OCI-LY7 (cell line): ENCODE results near the gene SLC9A3. TPM values are rescaled to one million over a fixed set of nuclear protein-coding genes. Genes with fewer than 3 reads are reported as not detected.

Experiments used
- BruUV-seq: library from RNA; stranded (reverse); fragments of 400-500 nt; replicated peaks from 2 replicates; lab custom pipeline; 2021; lab: Mats Ljungman, UMichigan
- CTCF ChIA-PET: fragments of 300-600 bp; sonication (Branson Sonifier 250); formaldehyde crosslinking; loops from one replicate; lab custom pipeline; 2022; ENCODE audit warnings: antibody characterized with exemption; ENCODE audit not compliant: unreplicated experiment; lab: Charles Lee
- POLR2A ChIA-PET: fragments of 300-600 bp; sonication (Branson Sonifier 250); formaldehyde crosslinking; loops from one replicate; lab custom pipeline; 2022; ENCODE audit warnings: antibody characterized with exemption; lab: Charles Lee
- DNase-seq: peaks from one replicate; pipeline ENCODE4 v3.0.0-alpha.2; 2015; ENCODE audit warnings: low spot score
- H2AFZ ChIP-seq: fragments of 200-600 bp; sonication (generic), shearing (Covaris generic); 2 replicates; pipeline ENCODE4 v1.6.1; 2014; ENCODE audit warnings: mild to moderate bottlenecking, antibody characterized with exemption, low read length, moderate library complexity
- H3K27ac ChIP-seq: fragments of 200-600 bp; sonication (generic); 2 replicates; pipeline ENCODE4 v1.5.1; 2014; ENCODE audit warnings: mixed run types, low read depth, mild to moderate bottlenecking, moderate library complexity, low read length, inconsistent platforms; ENCODE audit not compliant: poor library complexity, severe bottlenecking
- H3K36me3 ChIP-seq: fragments of 200-600 bp; sonication (generic); 2 replicates; pipeline ENCODE4 v1.6.1; 2014; ENCODE audit warnings: mild to moderate bottlenecking, antibody characterized with exemption, low read length, moderate library complexity, mixed read lengths; ENCODE audit not compliant: insufficient read depth
- H3K4me1 ChIP-seq: fragments of 200-600 bp; sonication (generic); 2 replicates; pipeline ENCODE4 v1.5.1; 2014; ENCODE audit warnings: mild to moderate bottlenecking, low read length; ENCODE audit not compliant: insufficient read depth, poor library complexity, severe bottlenecking
- H3K4me2 ChIP-seq: fragments of 200-600 bp; sonication (generic); 2 replicates; pipeline ENCODE4 v1.6.1; 2014; ENCODE audit warnings: mild to moderate bottlenecking, low read length
- H3K4me3 ChIP-seq: fragments of 200-600 bp; sonication (generic); 2 replicates; pipeline ENCODE4 v1.5.1; 2014; ENCODE audit warnings: mild to moderate bottlenecking, low read depth, low read length; ENCODE audit not compliant: poor library complexity, severe bottlenecking
- H3K79me2 ChIP-seq: fragments of 200-600 bp; sonication (generic); 2 replicates; pipeline ENCODE4 v1.6.1; 2016; ENCODE audit warnings: low read depth, mild to moderate bottlenecking, low read length, moderate library complexity, mixed read lengths; ENCODE audit not compliant: insufficient read depth
- H3K9me2 ChIP-seq: fragments of 200-600 bp; sonication (generic); 2 replicates; pipeline ENCODE4 v1.6.1; 2016; ENCODE audit warnings: mild to moderate bottlenecking, low read length, mixed read lengths; ENCODE audit not compliant: insufficient read depth
- H3K9me3 ChIP-seq: fragments of 200-600 bp; sonication (generic); 2 replicates; pipeline ENCODE4 v1.6.1; 2014; ENCODE audit warnings: mild to moderate bottlenecking, mixed run types, low read length, mixed read lengths
- H4K20me1 ChIP-seq: fragments of 200-600 bp; sonication (generic); 2 replicates; pipeline ENCODE4 v1.6.1; 2014; ENCODE audit warnings: mild to moderate bottlenecking, antibody characterized with exemption, low read length, moderate library complexity, mixed read lengths; ENCODE audit not compliant: insufficient read depth
- CTCF ChIP-seq: fragments of 200-600 bp; sonication (generic); conservative IDR thresholded peaks from 2 replicates; pipeline ENCODE4 v1.5.1; 2014; ENCODE audit warnings: mild to moderate bottlenecking, antibody characterized with exemption, low read length, moderate library complexity, mixed read lengths
- EZH2phosphoT487 ChIP-seq: fragments of 200-600 bp; sonication (generic); IDR thresholded peaks from 2 replicates; pipeline ENCODE4 v1.6.1; 2018; ENCODE audit warnings: low read depth, borderline replicate concordance, mild to moderate bottlenecking, mixed run types, antibody characterized with exemption, low read length, moderate library complexity, mixed read lengths
- intact Hi-C: fragments of 100-400 bp; cut with micrococcal nuclease; formaldehyde crosslinking; loops from one replicate; pipeline ENCODE4 v1.10.0; 2022; ENCODE audit not compliant: unreplicated experiment
- total RNA-seq, 2 experiments: library from RNA; depleted of rRNA in 1 of 2; stranded (reverse); fragments of >200 nt in 1 of 2; shearing (Covaris generic) in 1 of 2; gene quantifications; 2 replicates each; pipeline ENCODE4 v1.2.3, GENCODE V29; 2014 to 2022

Gene SLC9A3
- total RNA-seq, 2 experiments from 2014 or later: 2.0 to 4.3 TPM

DNA sequence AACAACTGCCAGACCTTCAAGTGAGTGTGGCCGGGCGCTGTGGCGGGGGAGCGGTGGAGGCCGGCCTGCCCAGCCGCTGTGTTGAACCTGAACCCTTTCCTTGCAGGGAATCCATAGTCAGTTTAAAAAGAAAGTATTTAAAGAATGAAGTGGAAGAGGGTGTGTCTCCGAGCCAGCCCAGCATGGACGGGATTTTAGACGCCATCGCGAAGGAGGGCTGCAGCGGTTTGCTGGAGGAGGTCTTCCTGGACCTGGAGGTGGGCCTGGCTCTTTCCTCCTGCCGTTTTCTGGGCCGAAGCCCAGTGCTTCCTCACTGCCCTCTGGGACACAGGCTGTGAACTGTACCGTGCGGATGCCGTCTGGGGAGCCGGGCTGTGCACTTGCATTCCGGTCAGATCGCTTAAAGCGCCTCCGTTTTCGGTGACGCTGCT lies 62.2 kb downstream of the SLC9A3 start:
- H3K9me3 ChIP-seq: no peaks in the 10 kb centered on the region
- intact Hi-C loops: no loop called here
- H2AFZ ChIP-seq: no peak overlapping the region
- no peaks in the 10 kb centered on the region for H3K4me1 ChIP-seq
- no peak overlapping the region for H3K4me2 ChIP-seq
- no peak overlapping the region for H3K27ac ChIP-seq
- H3K9me2 ChIP-seq: no peaks in the 10 kb centered on the region
- H3K4me3 ChIP-seq: no peak overlapping the region
- BruUV-seq: no TSS peak
- DNase-seq: no peak
- ChIA-PET CTCF (no interaction called here), POLR2A (no interaction called here)
- H3K36me3 ChIP-seq: peaks cover 76% of the 10 kb centered on the region
- no peaks in the 10 kb centered on the region for H3K79me2 ChIP-seq
- no peak for TF ChIP-seq EZH2phosphoT487
- no peak for TF ChIP-seq CTCF
- H4K20me1 ChIP-seq: no peaks in the 10 kb centered on the region

GRCh38 chr5:460273-460625 lies 64.0 kb downstream of the SLC9A3 start:
- Histone ChIP-seq H3K9me2 (no peaks in the 10 kb centered on the region), H3K4me1 (no peaks in the 10 kb centered on the region), H3K79me2 (peaks cover 4% of the 10 kb centered on the region; the same call in 1 of the 2 replicates), H3K4me3 (no peak overlapping the region), H3K27ac (no peak overlapping the region), H3K36me3 (peaks cover 86% of the 10 kb centered on the region), H2AFZ (no peak overlapping the region), H3K4me2 (no peak overlapping the region), H4K20me1 (no peaks in the 10 kb centered on the region), H3K9me3 (no peaks in the 10 kb centered on the region)
- no peak for DNase-seq
- no TSS peak for BruUV-seq
- ChIA-PET POLR2A (no interaction called here), CTCF (no interaction called here)
- intact Hi-C loops: no loop called here
- TF ChIP-seq EZH2phosphoT487 (no peak), CTCF (no peak)

DNA sequence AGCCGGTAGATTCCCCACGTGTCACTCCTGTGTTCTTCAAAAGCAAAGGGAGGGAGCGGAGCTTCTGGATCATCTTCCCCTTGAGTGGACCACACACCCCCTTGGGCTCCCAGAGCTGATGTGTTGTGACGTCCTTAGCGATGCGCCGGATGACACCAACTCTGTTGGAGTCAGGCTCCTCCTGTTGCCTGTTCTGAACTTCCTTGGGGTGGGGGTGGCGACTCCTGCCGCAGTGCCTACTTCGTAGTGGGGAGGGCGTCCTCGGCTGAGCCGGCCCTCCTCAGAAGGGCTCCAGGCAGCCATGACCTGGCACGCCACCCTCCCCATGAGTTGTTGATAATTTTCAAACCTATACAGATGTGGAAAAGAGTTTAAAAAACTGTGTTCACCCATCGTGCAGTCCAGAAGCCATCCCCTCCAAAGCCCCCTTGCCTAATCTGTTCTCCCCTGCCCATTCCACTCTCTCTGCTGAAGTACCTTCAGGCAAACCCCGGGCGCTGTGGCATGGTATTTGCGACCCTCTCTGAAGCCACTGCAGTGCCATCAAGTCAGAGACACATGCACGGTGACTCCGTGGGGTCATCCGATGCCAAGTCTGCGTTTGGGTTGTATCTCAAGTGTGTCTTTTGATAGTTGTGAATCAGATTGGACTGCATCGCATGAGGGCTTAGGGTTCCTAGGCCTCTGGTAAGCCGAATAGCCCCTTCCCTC lies 64.5 kb downstream of the SLC9A3 start:
- Histone ChIP-seq H3K4me2 (no peak overlapping the region), H4K20me1 (no peaks in the 10 kb centered on the region), H3K9me3 (no peaks in the 10 kb centered on the region), H3K4me1 (no peaks in the 10 kb centered on the region), H3K27ac (no peak overlapping the region), H3K79me2 (peaks cover 4% of the 10 kb centered on the region; the same call in 1 of the 2 replicates), H2AFZ (no peak overlapping the region), H3K9me2 (no peaks in the 10 kb centered on the region), H3K36me3 (peaks cover 87% of the 10 kb centered on the region), H3K4me3 (no peak overlapping the region)
- intact Hi-C loops: no loop called here
- no peak for TF ChIP-seq EZH2phosphoT487
- no peak for DNase-seq
- POLR2A ChIA-PET: no interaction called here
- CTCF ChIA-PET: no interaction called here
- BruUV-seq: no TSS peak
